Stimulated activated CD4-positive, alpha-beta T cell treated with anti-CD3 and anti-CD28 coated beads, Interleukin-15, amount 100 ng/mL, for 1 hour (primary cell): ENCODE data around the gene BPIFB6.

Experiments
- DNase-seq, 2 donors: peaks; one replicate each; pipeline ENCODE4 v3.0.0-alpha.2; 2020; ENCODE audit warnings: low read depth in 1 of 2, low spot score in 1 of 2

Gene BPIFB6

GRCh38 chr20:33031531-33031930 lies at the start of gene BPIFB6:
BPIFB6 (plus strand) TSS chr20:33031648; CDS start chr20:33031648, 0 bp downstream.
- no peak for DNase-seq

GRCh38 chr20:32982617-32983458 lies 48.6 kb upstream of the BPIFB6 start:
- DNase-seq: no peak

- no peak for DNase-seq
Observed at GRCh38 chr20:32983459-32984112, 47.9 kb upstream of the BPIFB6 start.

- DNase-seq: no peak
Observed at GRCh38 chr20:32984196-32984595, 47.3 kb upstream of the BPIFB6 start.

- no peak for DNase-seq
Observed at GRCh38 chr20:32984631-32985354, 46.7 kb upstream of the BPIFB6 start.

- DNase-seq: no peak
Observed at GRCh38 chr20:32985596-32985995, 45.9 kb upstream of the BPIFB6 start.

- DNase-seq: no peak
Observed at GRCh38 chr20:32986331-32986966, 45.0 kb upstream of the BPIFB6 start.

GRCh38 chr20:32987044-32987825 lies 44.2 kb upstream of the BPIFB6 start:
- no peak for DNase-seq

GRCh38 chr20:32988008-32988407 lies 43.4 kb upstream of the BPIFB6 start:
- DNase-seq: no peak

GRCh38 chr20:32989507-32990283 lies 41.8 kb upstream of the BPIFB6 start:
- no peak for DNase-seq

- no peak for DNase-seq
Observed at GRCh38 chr20:32990426-32990825, 41.0 kb upstream of the BPIFB6 start.

GRCh38 chr20:32991383-32991782 lies 40.1 kb upstream of the BPIFB6 start:
- no peak for DNase-seq

- DNase-seq: no peak
Observed at GRCh38 chr20:32991792-32992641, 39.4 kb upstream of the BPIFB6 start.

- no peak for DNase-seq
Observed at GRCh38 chr20:32993496-32994050, 37.9 kb upstream of the BPIFB6 start.

GRCh38 chr20:32995802-32996201 lies 35.6 kb upstream of the BPIFB6 start:
- no peak for DNase-seq

GRCh38 chr20:32997431-32997830 lies 34.0 kb upstream of the BPIFB6 start:
- no peak for DNase-seq

- no peak for DNase-seq
Observed at GRCh38 chr20:32999603-33000250, 31.7 kb upstream of the BPIFB6 start.

- DNase-seq: no peak
Observed at GRCh38 chr20:33000802-33001466, 30.5 kb upstream of the BPIFB6 start.
